ENCODE results near the gene MED10.

MED10 gene

GRCh38 chr5:6348476-6349000 lies 29.8 kb downstream of the MED10 start:
- no peak for DNase-seq

- DNase-seq, result no peak
Observed at GRCh38 chr5:6347673-6348072, 30.7 kb downstream of the MED10 start.

GRCh38 chr5:6347165-6347564 lies 31.2 kb downstream of the MED10 start:
- no peak for DNase-seq

- DNase-seq, result no peak
Observed at GRCh38 chr5:6344593-6344989, 33.8 kb downstream of the MED10 start.

- DNase-seq, result no peak
Observed at GRCh38 chr5:6343951-6344592, 34.3 kb downstream of the MED10 start.

GRCh38 chr5:6342689-6343315 lies 35.5 kb downstream of the MED10 start:
- DNase-seq, result no peak

GRCh38 chr5:6340100-6340499 lies 38.2 kb downstream of the MED10 start:
- DNase-seq, result no peak

GRCh38 chr5:6338871-6339270 lies 39.5 kb downstream of the MED10 start:
- DNase-seq, result no peak

- no peak for DNase-seq
Observed at GRCh38 chr5:6338135-6338534, 40.2 kb downstream of the MED10 start.

GRCh38 chr5:6333182-6333905 lies 45.0 kb downstream of the MED10 start:
- no peak for DNase-seq

GRCh38 chr5:6328173-6328572 lies 50.2 kb downstream of the MED10 start:
- DNase-seq, result no peak

GRCh38 chr5:6326776-6327175 lies 51.6 kb downstream of the MED10 start:
- DNase-seq, result no peak

- DNase-seq, result no peak
Observed at GRCh38 chr5:6322163-6322713, 56.1 kb downstream of the MED10 start.

Data from CD4-positive, alpha-beta T cell treated with Interleukin-4 for 4 hours (primary cell).